NCI-H187 treated with DMSO at 0.1 percent for 48 hours (cell line): ENCODE measurements around the gene NNMT.
"Not testable (repeated sequence)": the region's sequence is repeated elsewhere in the genome, so short reads cannot be mapped to it uniquely, and the experiment has no call there.

Experiments used
- DNase-seq: peaks from one replicate; lab custom pipeline; 2025; lab: John Stamatoyannopoulos, UW

Gene NNMT

DNA sequence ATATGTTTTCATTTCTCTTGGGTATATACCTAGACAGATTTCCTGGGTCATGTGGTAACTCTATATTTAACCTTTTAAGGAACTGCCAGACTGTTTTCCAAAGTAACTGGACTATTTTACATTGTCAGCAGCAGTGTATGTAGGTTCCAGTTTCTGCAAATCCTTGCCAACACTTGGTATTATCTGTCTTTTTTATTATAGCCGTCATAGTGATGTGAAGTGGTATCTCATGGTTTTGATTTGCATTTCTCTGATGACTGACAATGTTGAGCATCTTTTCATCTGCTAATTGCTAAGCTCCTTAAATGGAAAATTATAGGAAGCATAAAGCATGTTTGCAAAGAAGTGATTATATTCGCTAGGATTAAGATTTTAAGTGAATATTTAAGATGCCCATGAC is 13.9 kb downstream of the NNMT start:
- no peak for DNase-seq

DNA sequence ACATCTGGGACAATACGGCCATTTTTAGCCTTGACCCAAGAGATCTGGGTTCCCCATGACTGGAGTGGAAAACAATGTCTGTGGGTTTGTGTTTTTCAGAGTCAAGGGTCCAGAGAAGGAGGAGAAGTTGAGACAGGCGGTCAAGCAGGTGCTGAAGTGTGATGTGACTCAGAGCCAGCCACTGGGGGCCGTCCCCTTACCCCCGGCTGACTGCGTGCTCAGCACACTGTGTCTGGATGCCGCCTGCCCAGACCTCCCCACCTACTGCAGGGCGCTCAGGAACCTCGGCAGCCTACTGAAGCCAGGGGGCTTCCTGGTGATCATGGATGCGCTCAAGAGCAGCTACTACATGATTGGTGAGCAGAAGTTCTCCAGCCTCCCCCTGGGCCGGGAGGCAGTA is 15.7 kb downstream of the NNMT start:
- DNase-seq, result no peak

DNA sequence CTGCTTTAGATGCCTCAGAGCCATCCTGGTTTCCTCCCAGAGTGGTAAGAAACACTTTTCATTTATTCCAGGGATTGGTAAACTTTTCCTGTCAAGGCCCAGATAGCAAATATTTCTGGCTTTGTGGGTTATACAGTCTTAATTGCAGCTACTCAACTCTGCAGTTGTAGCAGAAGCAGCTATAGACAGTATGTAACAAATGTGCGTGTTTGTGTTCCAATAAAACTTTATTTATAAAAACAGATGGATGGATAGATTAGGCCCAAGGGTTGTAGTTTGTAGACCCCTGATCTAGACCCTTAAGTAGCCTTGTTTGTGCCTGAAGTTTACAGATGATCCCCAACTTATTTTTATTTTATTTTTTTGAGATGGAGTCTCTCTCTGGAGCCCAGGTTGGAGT is 17.9 kb downstream of the NNMT start:
- DNase-seq, result no peak

DNA sequence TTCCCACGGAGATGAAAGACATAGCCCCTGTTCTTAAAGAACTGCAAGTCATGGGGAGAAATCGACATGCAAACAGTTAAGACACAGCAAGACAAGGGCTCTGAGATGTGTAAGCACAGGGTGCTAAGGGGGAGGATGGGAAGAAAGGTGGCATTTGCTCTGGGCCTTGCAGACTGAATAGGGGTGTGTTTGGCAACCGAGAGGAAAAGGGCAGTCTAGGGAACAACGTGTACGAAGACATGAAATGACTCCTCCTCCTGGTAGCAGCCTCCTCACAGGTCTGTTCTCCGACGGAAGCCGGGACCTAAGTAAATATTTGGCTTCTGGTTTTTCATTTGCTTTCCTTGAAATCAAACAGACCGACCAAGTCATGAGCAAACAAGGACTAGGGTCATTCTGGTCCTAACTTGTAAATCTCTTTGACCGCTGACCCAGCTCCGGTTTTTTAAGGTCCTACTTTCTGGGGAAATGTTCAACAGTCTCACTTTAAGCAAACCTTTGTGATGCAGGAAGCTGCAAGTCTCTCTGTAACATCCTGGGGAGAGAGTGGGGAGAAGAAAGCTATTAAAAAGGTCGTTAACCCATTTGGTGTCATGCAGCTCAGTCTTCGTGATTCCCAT is 19.7 kb downstream of the NNMT start:
- DNase-seq, result no peak

DNA sequence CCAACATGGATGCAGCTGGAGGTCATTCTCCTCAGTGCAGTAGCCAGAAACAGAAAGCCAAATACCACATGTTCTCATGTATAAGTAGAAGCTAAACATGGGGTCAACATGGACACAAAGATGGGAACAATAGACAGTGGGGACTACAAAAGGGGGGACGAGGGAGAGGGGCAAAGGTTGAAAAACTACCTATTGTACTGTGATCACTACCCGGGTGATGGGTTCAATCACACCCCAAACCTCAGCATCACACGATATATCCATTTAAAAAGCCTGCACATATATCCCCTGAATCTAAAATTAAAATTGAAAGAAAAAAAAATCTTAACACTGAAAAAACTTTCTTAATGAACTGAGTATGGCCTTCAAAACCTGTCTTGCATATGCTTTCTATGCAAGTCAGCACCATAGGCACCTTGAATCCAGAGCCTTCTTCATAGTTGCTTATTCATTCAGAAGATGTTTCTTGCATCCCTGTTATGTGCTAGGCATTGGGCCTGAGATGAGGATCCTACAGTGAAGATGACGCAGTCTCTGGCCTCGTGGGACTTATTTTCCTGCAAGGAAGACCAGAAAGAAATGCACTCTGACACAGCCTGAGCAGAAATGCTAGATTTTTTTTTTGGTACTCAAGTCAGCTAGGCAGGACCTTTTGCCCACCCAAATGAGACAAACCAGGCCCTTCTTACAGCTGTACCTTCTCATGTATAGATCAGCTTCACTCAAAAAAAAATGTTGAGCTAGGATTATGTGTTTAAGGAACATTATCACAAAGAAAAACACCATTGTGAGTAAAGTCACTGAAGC is 21.0 kb downstream of the NNMT start:
- no peak for DNase-seq

DNA sequence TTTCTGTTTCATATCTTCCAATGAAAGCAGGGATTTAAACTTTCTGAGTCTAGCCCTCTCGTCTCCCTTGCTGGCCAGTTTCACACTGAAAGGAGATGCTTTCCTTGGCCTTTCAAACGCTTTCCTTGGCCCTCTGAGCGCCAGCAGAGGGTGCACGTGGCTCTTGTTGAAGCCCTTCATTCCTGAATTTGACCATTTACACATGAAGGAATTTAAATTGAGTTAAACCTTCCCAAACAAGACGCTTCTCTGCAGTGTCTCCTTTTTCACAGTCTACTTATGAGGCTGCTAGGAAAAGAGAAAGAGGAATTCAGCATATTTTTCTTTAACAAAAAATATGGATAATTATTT is 21.6 kb downstream of the NNMT start:
- no peak for DNase-seq

DNA sequence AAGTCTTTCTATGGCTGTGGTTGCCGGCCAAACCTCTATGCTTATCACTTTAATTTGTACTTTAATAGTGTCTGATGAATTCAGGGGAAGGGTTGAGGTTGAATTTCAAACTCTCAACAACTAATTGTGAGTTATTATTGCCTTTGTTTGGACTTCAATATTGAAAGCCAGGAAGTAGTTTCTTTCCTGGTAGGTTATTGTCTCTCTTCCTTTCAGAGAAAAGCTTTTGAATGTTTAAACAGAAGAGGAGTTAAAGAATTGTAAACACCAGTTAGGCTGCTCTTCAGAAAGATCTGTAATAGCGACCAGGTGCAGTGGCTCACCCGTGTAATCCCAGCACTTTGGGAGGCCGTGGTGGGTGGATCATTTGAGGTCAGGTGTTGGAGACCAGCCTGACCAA is 22.2 kb downstream of the NNMT start:
- DNase-seq, result no peak

DNA sequence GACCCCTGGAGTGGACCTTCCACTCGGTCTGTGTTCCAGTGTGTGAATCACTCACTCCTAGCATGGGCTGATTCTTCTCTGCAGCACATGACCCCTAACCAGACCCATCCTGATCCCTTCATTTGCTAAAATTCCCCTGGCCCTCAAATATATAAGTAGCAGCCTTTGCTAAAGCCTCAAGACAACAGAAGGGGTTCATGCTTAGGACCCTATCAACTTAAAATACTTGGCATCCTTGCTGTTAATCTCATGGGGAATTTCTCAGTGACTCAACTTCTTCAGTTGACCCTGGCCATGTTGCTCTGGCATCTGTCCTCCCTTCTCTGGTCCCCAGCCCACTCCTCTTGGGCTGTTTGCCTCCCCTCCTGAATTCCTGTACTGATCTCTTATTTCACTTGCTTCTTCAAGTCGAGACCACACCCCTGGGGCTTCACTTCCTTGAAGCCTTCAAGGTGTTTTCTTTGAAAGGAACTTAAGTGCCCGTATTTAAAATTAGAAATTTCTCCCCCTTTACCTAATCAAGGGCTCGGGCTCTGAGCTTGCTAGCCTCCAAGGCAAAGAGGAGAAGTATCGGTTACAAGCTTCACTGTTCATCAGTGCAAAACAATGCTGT is 23.6 kb downstream of the NNMT start:
- no peak for DNase-seq

DNA sequence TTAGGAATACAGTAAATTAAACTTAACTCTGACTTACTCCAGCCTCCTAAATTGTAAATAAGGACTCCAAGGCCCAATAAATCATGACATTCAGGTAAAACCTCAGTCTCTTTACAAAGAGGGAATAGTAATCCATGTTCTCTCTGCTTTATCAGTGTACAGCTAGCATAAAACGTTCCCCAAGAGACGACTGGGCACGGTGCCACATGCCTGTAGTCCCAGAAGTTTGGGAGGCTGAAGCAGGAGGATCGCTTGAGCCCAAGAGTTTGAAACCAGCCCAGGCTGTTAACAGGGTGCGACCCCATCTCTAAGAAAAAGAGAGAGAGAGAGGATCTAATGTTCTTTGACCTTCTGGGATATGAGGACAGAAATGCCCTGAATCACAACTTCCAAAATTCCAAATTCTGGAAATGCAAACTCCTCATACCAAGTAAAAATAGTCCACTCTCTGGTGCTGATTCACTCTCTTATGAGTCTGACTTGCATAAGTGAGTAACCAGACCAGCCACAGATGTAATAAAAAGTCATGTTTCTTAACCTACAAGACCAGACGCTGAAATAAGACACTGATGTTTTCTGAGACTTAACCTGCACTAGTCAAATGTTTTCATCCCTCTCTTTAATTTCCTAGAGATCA is 25.5 kb downstream of the NNMT start:
- DNase-seq, result no peak

DNA sequence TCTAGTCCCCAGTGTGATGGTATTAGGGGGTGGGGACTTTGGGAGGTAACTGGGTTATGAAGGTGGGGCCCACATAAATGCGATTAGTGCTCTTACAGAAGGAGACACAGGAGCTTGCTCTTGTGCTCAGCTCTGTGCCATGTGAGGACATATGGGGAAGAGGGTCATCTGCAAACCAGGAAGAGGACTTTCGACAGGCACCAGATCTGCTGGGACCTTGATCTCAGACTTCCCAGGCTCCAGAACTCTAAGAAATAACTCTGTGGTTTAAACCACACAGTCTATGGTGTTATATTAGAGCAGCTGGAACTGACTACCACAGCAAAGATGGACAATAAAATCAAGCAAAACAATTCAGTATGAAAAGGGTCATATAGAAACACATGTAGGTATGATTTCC is 26.7 kb downstream of the NNMT start:
- no peak for DNase-seq

DNA sequence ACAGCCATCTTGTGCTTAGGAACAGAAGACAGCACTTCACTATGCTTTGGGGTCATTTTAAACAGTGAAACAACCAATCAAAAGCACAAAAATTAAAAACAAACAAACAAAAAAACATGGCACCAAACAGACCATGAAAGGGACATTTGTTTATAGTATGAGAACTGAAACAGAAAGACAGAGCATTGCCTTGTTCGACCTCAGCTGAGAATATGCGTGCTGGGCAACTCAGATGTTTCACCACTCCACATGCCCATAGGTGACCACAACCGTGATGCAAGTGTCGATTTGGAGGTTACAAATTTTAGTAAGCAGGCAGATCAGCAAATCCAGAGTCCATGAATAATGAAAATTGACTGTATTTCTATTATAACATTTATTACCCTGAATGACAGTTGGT is 30.0 kb downstream of the NNMT start:
- DNase-seq, result no peak

DNA sequence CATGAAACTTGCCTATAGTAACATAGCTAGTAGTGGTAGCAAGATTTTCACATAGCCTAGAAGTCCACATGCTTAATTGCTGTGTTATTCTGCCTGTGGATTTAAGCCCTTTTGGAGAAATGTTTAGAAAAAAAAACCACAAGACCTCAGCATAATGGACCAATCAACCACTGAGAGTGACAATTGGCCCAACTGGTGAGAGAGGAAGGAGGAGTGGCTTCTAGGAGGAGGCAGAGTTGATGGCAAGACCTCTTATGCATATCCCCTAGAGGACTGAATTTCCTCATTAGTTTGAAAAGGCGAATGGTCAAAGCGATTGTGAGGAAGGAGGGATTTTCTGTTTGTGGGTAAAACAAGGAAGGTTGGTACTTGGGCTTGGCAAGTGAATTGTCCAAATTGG is 30.6 kb downstream of the NNMT start:
- DNase-seq, result no peak

DNA sequence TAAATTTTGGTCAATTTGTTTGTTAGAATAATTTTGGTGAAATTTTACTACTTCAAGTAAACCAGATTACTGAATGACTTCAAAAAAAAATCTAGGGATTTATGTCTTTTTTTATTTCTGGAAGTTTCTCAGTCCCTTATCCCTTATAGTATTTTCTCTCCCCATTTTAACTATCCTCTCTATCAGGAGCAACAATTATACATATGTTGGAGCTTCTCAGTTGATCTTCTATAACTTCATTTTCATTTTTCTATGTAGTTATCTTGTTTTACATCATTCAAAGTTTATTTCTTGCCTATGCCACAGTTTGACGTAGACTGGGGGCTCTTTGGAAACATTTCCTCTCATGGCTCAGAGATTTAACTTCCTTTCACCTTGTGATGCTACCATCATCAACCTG is 34.2 kb downstream of the NNMT start:
- DNase-seq, result no peak

DNA sequence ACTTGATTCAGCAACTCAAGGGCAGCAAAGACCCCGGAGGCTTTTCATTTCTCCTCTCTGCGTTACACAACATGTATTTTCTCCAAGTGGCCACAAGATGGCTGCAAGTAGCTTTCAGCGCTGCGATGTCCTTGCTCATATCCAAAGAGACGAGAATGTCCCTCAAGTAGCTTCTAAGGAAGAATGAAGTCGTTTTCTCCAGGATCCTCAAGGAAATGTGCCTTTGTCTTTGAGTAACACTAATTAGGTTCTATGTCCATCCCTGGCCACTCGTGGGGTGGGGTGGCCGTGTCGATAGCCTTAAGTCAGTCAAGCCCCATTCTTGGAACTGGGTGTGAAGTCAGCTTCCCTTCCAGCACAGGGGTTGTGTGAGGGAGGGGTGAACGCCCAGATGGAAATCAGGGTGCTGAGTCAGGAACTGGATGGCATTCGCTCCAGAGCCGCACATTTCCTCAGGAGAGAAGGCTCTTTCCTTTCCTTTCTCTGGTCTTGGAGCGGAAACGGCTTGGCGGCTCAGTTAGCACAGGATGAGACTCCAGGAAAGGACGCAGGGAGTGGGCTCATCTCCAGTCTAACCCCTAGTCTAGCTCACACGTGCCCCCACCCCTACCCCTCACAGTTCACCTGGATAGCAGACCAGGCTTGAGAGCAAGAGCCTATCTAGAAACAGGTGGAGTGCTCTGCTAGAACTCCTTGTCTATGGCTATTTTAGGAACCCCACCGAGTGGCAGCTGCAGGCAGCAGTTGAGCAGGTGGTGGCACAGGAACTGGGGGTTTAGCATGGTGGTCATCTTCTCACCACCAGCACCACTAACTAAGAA is 44.3 kb downstream of the NNMT start:
- no peak for DNase-seq

DNA sequence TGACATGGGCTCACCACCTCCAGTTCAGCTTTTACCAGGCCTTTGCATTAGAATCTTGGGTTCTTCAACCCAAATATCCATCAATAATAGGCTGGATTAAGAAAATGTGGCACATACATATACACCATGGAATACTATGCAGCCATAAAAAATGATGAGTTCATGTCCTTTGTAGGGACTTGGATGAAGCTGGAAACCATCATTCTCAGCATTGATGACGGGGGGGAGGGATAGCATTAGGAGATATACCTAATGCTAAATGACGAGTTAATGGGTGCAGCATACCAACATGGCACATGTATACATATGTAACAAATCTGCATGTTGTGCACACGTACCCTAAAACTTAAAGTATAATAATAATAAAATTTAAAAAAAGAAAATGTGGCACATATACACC is 45.5 kb downstream of the NNMT start:
- DNase-seq, result not testable (repeated sequence)

DNA sequence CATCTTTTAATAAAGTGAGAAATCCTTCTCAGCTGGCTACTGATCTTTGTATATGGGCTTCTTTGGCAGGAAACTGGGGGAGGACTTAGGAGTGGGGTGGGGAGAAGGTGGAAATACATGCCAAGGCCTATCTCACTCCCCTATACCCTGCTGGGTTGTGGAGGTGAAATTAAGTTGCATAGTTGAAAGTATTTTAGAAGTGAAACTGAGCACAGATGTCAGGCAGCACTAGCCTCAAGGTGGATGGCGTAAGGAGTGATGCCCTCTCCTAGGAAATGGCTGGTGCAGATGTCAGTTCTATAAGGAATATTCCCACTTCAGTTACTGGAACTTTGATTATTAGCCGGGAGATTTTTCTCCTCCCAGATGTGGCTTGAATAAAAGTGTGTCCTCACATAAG is 46.3 kb downstream of the NNMT start:
- no peak for DNase-seq

DNA sequence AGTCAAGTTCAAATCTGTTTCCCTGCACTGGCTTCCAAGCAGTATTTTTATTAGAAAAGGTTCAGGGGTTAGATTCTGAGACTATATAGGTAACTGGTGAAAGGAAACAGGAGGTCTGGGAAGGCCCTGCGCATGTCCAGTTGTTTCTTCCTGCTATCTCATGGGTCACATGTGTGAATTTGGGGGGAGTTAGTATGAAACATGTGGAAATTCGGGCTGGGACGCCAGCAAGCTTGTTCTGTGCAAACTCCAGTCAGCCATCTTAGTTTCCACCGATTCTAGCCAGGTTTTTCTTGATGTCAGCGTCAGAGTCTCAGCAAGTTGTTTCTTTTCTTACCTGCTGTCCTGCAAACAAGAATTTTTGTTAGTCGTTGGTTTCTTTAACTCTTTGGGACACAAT is 46.8 kb downstream of the NNMT start:
- no peak for DNase-seq

DNA sequence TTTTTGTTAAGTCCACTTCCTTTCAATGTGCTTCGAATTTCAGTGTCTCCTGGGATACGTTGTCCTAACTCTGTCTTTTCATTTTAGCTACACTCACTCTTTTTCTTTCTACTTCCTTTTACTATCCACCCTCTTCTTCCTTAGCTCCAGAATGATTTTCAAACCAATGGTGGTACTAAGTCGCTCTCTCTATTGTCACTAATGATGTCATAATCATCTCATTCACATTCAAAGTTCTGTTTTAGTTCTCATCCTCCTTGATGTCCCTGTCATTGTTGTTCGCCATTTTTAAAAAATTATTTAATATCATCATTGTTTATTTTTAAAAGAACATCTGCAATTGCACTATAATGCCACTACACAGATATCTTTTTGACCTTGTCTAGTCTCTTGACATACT is 47.3 kb downstream of the NNMT start:
- no peak for DNase-seq

DNA sequence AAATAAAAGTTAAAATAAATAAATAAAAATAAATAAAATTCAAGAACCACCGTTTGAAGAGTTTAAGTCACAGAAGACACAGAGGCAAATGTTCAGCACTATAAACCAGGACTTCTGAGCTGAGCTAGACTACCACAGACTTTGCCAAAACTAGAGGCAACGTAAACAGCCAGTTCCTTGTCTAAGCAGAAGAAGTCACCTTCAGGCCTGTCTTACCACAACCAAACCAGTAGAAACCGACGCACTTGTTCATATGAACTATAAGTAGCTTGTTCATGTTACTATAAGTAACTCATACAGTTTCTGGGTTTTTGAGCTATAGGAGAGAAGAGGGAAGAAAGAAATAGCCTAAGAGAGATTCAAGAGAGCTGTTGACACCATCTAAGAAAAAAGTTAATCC is 48.3 kb downstream of the NNMT start:
- DNase-seq, result no peak

DNA sequence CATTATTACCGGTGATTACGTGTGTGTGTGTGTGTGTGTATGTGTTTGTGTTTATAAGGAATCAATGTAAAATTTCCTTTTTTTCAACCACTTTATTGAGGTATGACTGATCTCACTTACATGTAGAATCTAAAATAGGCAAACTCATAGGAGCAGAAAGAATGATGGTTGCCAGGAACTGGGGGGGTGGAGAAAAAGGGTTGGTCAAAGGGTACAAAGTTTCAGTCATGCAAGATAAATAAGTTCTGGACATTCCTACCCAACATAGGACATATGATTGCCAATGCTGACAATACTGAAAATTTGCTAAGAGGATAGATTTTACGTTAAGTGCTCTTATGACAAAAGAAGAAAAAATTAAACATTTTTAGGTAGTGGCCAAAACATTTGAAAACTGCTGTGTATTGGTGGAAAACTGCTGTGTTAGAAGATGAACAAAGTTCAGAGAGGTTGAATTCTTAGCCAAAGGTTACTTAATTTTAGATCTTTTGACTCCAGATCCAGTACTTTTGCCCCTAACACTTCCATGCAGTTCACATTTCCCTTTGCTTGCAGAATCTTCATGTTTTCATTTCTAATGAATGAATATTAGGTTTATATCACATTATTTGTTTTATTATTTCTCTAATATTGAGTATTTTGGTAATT is 49.5 kb downstream of the NNMT start:
- no peak for DNase-seq

DNA sequence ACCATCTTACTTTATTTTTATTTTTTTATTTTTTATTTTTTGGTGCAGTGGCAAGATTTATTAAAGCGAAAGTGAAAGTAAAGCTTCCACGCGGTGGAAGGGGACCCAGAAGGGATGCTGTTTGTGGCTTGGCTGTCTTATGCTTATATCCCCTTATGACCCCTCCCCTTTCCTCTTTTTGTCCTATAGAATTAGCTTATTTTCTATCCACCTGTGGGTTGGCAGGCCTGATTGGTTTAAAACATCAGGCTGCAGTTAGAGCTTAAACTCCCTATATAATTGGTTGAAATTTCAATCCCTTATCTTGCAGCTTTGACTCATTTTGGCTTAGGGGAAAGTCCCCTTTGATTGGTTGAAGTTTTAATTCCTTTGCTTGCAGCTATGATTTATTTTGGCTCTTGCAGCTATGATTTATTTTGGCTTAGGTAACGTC is 50.5 kb downstream of the NNMT start:
- no peak for DNase-seq
